NCI-H524 treated with DMSO at 0.1 percent for 48 hours (cell line): ENCODE measurements around the gene RAB27B.

Experiments
- DNase-seq: peaks from one replicate; lab custom pipeline; 2025; lab: John Stamatoyannopoulos, UW

RAB27B gene

GRCh38 chr18:54910161-54910919 lies 82.1 kb downstream of the RAB27B start:
- DNase-seq, result no peak

GRCh38 chr18:54911551-54911950 lies 83.3 kb downstream of the RAB27B start:
- DNase-seq, result no peak

GRCh38 chr18:54914816-54915215 lies 86.5 kb downstream of the RAB27B start:
- DNase-seq, result no peak

- no peak for DNase-seq
Measured at GRCh38 chr18:54916507-54916906, 88.2 kb downstream of the RAB27B start.

GRCh38 chr18:54918060-54918459 lies 89.8 kb downstream of the RAB27B start:
- DNase-seq, result no peak

GRCh38 chr18:54919412-54919811 lies 91.1 kb downstream of the RAB27B start:
- no peak for DNase-seq

GRCh38 chr18:54923339-54923956 lies 95.2 kb downstream of the RAB27B start:
- no peak for DNase-seq

DNA sequence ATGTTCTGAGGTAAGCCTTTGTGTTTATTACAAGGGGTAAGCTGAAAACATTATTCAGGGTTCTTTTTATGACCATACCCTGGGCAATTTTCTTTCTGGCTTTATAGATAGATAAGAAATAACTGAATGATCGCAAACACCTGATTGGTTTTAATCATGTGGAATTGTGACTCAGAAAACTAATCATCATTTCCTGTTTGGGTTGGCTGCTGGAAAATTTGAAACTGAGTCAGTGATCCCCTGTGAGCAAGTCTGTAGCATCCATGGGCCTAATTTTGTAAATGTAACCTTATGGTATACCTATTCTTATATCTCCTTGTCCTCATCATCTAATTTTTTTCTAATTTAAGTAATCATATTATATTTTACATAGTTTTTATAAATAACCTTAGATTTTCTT lies 96.7 kb downstream of the RAB27B start:
- DNase-seq, result no peak

GRCh38 chr18:54926593-54927325 lies 98.5 kb downstream of the RAB27B start:
- DNase-seq, result no peak

DNA sequence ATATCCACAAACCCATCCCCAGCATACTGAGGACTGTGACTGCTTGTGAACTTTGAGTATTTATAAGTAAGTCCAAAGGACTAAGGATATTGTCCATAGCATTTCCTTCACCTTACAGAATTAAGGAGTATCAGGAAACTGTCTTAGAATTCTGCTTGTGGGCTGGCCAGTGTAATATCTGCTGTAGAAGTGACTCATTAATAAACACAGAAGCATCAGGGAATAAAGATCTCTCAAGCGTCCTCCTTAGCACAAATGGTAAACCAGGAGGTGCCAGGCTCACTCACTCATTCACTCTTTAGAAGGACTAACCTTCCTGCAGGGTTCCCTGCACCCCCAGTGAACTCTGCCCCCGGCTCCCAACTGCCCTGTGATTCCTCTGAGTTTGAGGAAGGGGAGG lies 100.0 kb downstream of the RAB27B start:
- no peak for DNase-seq

DNA sequence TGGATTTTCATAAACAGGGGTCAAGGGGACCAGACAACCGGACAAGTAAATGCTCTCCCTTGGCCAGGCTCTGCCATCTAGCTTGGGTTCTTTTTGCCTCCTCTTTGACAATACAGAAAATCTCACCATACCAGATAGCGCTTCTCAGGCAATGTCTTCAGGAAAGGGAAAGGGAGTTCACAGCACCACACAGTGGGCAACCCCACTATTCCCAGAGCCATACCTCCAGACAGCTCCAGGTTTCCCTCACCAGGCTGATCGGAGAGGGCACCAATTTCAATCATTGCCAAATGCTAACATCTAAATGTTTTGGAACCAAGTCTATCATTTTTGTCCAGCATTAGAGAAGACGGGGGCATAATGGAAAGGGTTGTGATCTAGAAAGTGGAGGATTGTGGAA lies 102.9 kb downstream of the RAB27B start:
- no peak for DNase-seq

DNA sequence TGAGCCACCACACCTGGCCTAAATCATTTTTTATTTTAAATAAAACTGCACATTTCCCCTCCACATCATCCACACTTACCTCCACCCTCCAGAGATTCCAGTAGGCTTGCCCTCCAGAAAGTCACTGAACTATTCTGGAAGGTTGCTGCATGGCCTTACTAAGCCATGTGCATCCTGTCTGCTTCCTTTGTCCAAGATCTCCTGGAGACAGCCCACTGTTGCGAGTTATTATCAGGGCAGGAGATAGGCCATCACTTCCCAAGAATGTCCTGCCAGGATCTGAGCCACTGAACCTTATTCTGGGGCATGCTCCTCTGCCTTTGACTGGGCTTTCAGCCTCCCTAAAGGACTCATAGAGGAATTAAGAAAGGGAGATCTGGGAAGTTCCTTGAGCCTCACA lies 104.2 kb downstream of the RAB27B start:
- no peak for DNase-seq

DNA sequence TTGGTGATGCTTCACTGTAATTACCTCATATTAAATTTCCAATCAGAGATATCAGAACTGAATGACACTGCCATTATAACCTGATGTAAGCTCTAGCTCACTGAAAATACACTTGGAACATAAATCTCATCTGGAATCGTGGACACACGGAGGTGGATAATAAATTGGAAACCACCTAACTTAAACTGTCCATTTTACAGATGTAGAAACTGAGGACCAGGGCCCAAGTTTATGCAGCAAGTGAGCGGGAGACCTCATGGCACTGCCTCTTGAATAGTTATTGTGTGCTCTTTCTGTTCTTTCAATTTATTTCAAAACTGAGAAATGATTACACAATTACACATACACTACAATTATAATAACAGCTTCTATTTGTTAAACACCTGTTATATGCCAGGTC lies 110.2 kb downstream of the RAB27B start:
- no peak for DNase-seq

- no peak for DNase-seq
Measured at GRCh38 chr18:54939361-54939917, 111.2 kb downstream of the RAB27B start.

- DNase-seq, result no peak
Measured at GRCh38 chr18:54942144-54942543, 113.9 kb downstream of the RAB27B start.

DNA sequence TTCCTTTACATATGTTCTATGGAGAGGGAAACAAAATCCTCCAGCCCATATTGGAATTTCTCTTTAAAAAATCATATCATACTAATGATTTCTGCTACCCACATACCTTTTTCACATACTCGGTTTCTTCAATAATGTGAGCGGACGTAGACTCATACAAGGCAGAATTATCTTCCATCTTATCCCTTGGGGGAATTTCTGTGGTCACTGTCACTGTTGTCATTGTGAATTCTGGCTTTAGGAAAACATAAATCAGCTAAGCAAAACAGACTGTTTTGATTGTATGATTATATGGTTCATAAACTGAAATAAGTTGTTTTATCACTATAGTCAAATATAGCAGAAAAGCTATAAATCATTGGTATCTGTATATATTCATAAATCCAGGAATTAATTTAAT lies 114.3 kb downstream of the RAB27B start:
- DNase-seq, result no peak
